ENCODE measurements around the gene ATF7IP2. TPM values are rescaled to one million over a fixed set of nuclear protein-coding genes. Genes with fewer than 3 reads are reported as not detected.
"Not testable (repeated sequence)": the region's sequence is repeated elsewhere in the genome, so short reads cannot be mapped to it uniquely, and the experiment has no call there.

Gene ATF7IP2
- total RNA-seq, 1 donor from 2014 or later, result 9.9 TPM

DNA sequence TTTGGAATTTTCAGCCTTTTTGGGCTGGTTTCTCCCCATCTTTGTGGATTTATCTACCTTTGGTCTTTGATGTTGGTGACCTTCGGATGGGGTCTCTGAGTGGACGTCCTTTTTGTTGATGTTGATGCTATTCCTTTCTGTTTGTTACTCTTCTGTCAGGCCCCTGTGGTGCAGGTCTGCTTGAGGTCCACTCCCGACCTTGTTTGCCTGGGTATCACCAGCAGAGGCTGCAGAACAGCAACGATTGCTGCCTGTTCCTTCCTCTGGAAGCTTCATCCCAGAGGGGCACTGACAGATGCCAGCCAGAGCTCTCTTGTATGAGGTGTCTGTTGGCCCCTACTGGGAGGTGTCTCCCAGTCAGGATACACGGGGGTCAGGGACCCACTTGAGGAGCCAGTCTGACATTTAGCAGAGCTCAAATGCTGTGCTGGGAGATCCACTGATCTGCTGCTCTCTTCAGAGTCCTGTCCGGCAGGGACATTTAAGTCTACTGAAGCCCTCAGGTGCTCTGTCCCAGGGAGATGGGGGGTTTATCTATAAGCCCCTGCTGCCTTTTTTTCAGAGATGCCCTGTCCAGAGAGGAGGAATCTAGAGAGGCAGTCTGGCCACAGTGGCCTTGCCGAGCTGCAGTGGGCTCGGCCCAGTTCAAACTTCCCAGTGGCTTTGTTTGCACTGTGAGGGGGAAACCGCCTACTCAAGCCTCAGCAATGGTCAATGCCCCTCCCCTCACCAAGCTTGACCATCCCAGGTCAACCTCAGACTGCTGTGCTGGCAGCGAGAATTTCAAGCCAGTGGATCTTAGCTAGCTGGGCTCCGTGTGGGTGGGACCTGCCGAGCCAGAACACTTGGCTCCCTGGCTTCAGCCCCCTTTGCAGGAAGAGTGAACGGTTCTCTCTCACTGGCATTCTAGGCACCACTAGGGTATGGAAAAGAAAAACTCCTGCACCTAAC is 66.6 kb downstream of the ATF7IP2 start:
- DNase-seq (ENCODE audit: low read depth), result not testable (repeated sequence)

DNA sequence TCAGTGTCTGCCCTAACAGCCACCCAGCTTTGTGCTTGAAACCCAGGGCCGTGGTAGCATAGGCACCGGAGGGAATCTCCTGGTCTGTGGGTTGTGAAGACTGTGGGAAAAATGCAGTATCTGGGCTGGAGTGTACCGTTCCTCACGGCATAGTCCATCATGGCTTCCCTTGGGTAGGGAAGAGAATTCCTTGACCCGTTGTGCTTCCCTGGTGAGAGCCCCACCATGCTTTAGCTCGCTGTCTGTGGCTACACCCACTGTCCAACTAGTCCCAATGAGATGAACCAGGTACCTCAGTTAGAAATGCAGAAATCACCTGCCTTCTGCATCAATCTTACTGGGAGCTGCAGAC is 67.3 kb downstream of the ATF7IP2 start:
- no peak for DNase-seq (ENCODE audit: low read depth)

DNA sequence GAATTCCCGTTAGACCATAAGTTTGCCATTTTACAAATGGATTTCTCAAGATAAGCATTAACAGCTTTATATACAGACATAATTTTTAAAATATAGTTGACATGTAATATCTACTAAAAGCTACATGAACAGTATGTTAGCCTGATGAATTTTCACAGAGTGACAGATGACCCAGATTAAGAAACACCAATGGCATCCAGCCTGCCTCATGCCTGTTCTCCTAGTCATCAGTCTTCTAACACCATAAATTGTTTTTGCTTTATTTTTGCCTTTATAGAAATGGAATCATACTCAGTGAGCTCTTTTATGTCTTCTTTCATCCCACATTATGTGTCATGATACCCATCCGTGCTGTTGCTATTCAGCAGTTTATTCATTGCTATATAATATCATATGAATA is 80.0 kb downstream of the ATF7IP2 start:
- no peak for DNase-seq (ENCODE audit: low read depth)

DNA sequence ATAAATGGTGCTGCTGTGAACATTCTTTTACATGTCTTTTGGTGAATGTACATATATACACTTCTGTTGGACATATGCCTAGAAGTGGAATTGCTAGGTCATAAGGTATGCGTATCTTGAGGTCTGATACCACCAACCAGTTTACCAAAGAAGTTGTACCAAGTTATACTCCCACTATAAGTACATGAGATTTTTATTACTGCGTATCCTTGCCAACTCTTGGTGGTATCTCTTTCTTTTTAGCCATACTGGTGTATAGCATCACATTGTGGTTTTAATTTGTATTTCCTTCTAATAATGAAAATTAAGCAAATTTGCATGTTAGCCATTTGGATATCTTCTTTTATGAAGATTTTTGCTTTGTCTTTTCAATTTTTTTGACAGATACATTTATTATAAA is 80.5 kb downstream of the ATF7IP2 start:
- DNase-seq (ENCODE audit: low read depth), result no peak

DNA sequence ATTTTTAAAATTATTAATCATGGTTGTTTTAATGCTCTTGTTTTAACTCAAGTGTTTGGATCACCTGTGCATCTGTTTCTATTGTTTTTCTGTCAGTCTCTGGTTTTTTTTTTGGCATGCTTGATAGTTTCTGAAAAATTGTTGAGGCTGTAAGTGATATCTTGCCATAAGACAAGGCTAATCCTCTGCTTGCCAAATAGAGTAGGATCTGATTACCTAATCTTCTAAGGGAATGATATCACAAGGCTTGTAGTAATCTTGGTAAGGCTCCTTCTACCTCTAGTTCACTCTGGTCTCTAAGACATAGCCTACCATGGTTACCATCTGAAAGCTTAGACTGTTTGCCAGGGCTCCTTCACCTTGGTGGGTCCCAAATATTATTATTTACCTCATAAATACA is 81.0 kb downstream of the ATF7IP2 start:
- DNase-seq (ENCODE audit: low read depth), result no peak

DNA sequence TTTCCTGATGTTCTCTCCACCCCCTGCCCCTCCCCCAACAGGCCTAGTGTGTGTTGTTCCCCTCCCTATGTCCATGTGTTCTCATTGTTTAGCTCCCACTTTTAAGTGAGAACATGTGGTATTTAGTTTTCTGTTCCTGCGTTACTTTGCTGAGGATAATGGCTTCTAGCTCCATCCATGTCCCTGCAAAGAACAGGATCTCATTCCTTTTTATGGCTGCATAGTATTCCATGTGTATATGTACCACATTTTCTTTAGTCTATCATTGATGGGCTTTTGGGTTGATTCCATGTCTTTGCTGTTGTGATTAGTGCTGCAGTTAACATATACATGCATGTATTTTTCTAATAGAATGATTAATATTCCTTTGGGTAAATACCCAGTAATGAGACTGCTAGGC is 90.8 kb downstream of the ATF7IP2 start:
- DNase-seq (ENCODE audit: low read depth), result not testable (repeated sequence)

DNA sequence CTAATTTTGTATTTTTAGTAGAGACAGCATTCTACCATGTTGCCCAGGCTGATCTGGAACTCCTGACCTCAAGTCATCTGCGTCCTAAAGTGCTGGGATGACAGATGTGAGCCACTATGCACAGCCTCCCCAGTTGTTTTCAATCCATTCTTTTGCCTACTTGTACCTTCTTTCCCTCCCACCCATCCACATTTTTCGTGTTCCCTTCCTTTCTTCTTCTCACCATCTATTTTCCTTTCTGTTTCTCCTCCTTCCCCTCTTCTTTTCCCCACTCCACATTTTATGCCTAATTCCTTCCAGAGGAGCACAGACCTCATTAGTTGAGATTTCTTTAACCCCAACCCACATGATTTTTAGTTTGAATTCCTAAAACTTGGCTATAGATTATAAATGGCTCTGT is 94.3 kb downstream of the ATF7IP2 start:
- DNase-seq (ENCODE audit: low read depth), result no peak

DNA sequence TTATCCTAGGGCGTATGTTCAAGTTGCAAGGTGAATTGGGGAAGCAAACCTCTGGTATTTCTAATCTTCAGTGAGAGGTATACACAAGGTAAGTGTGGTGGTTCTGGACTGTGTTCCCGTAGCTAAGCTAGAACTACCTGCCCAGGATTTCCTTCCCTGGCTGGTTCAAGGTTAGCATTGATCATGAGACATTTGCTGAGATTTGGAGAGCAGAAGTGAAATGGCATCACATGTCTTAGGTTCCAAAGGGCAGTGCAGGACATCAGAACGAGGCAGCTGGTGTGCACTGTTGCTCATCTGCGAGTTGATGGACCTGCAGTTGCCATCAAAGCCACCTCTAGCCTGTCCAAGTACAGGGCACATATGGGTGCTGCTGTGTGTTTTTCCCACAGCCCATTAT is 99.3 kb downstream of the ATF7IP2 start:
- no peak for DNase-seq (ENCODE audit: low read depth)

DNA sequence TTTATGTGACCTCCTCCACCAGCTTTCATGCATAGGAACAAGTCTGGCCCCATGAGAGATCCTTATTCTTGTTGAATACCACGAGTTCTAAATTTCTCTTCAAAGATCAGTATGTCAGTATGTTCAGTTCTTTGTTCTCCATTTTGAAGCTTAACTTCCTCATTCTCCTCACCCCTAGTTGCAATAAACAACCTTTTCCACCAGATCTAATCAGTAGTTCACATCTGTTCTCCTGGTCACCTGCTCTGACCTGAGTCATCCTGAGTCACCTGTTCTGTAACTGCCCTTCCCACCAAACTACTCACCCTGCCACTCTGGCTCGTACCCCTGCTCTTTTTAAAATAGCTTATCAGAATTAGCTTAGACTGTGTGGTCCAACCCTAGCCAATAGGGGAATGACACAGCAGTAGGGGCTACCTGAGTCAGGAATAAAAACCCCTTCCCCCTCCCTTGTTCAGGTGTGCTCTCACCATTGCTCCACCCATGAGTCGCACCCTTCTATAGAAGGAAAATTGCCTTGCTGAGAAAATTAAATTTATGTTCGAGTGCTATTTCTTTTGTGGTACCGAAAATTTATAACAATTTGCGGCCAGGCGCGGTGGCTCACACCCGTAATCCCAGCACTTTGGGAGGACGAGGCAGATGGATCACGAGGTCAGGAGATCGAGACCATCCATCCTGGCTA is 100.0 kb downstream of the ATF7IP2 start:
- peak; percentile 6 for DNase-seq (ENCODE audit: low read depth)

DNA sequence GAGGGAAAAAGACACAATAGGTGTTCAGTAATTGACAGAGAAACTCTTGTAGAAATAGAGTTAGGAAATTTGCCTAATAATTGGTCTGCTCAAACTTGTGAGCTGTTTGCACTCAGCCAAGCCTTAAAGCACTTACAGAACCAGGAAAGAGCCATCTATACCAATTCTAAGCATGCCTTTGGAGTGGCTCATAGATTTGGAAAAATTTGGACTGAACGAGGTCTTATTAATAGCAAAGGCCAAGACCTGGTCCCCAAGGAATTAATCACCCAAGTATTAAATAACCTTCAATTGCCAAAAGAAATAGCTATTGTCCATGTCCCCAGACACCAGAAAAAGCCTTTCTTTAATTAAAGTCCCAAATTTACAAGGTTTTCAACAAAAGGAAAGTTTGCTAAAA is 104.3 kb downstream of the ATF7IP2 start:
- no peak for DNase-seq (ENCODE audit: low read depth)

DNA sequence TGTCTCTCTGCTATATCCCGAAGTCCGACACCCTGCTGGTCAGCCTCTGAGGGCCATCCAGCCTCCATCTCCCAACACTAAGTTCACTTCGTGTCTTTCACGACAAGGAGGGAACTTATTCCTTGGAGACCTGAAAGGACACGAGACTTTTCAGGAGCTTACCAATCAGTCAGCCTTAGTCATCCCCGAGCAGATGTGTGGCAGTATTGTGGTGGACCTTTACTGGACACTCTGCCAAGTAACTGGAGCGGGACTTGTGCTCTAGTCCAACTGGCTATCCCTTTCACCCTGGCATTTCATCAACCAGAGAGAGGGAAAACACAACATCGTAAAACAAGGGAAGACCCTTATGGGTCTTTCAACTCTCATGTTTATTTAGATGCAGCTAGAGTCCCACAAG is 107.4 kb downstream of the ATF7IP2 start:
- DNase-seq (ENCODE audit: low read depth), result no peak

DNA sequence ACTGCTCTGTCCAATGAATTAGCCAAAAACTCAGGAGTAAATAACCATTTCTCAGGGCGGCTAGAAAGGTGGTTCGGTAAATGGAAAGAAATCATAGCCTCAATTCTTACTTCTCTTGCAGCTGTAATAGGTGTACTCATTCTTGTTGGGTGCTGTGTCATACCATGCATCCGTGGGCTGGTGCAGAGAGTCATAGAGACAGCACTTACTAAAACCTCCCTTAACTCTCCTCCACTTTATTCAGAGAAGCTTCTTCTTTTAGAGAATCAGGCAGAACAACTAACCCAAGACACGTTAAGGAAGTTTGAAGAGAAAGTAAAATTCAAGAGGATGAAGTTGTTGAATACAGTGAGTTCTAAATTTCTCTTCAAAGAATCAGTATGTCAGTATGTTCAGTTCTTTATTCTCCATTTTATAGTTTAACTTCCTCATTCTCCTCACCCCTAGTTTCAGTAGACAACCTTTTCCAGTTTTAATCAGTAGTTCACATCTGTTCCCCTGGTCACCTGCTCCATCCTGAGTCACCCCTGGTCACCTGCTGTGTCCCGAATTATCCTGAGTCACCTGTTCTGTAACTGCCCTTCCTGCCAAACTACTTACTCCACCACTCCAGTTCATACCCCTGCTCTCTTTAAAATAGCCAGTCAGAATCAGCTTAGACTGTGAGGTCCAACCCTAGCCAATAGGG is 108.6 kb downstream of the ATF7IP2 start:
- no peak for DNase-seq (ENCODE audit: low read depth)

DNA sequence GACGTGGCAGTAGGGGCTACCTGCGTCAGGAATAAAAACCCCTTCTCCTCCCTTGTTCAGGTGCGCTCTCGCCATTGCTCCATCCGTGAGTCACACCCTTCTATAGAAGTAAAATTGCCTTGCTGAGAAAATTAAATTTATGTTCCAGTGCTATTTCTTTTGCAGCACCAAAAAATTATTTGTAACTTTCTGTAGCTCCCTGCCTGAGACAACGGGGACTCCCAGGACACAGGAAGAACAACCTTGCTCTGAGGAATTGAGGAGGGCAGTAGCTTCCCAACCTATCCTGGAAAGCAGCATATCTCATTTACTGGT is 109.1 kb downstream of the ATF7IP2 start:
- no peak for DNase-seq (ENCODE audit: low read depth)

DNA sequence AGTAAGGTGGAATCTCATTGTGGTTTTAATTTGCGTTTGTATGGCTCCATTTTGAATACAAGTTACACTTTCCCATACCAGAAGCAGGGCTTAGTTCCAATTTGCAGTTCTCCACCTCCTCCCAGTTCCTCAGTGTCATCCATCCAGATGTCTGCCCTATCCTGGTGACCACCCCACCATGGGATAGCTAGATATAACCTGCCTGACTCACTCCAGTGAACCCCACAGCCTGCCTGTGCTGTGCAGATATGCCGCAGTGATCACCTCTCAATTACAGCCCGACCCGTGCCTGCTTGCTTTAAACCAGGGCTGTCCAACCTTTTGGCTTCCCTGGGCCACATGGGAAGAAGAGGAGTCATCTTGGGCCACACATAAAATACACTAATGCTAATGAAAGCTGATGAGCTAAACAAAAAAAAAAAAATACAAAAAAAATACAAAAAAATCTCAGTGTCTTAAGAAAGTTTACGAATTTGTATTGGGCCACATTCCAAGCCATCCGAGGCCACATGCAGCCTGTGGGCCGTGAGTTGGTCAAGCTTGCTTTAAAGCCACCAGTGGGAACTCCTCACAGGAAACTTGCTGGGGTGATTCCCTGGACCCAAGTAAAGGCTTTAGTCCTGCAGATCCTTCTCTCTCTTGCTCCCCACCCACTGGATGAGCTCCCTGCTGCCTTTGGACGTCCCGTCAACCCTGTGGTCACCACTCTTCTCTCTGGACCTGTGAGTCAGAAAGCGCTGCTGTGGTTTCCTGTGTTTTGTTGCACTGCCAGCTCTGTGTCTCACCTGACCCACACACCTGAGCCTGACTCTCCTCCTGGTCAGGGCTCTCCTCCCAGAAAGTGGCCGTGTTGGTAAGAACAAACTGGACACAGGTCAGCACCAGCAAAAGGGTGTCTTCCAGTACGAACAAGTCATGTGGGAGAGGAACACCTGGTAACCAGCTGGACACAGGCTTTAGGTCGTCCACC is 111.6 kb downstream of the ATF7IP2 start:
- DNase-seq (ENCODE audit: low read depth), result no peak

DNA sequence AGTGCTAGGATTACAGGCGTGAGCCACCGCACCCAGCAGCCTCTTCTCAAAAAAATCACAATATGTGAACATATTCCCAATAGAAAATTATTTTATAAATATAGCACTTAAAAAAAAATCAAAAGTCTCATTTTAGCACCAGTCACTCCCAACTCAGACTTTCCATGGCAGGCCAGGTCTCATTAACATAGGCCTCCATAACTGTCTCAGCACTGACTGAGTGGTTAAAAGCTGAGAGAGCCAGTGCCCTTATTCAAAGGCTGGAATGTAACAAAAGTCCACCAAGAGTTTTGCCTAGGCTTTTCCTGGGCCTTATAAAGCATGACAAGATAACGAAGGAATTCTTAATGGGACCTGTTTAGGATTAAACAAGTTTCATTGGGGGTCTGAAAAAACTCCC is 114.7 kb downstream of the ATF7IP2 start:
- no peak for DNase-seq (ENCODE audit: low read depth)

DNA sequence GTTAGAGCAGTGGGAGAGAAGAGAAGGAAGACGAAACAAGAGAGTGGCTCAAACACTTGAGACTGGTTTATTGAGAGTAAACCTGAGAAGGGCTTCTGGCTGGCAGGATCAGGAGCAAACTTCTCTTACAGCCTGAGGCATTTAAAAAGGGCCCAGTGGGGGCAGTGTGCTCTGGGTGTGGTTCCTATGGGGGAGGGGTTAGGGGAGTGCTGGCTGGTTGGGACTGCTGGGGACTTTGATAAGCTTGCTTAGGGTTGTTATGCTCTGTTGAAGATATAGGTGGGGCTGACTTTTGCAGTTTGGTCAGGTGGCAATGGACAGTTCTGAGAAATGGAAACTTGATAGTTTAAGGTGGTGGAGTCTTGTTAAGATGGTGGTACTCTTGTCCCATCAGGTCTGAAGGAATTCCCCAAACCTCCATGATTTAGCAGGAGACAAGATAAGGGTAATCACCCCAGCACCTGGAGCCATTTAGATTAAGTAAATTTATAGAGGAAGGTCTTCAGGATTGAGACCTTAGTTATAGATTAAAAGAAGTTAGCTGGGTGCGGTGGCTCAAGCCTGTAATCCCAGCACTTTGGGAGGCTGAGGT is 115.3 kb downstream of the ATF7IP2 start:
- no peak for DNase-seq (ENCODE audit: low read depth)

DNA sequence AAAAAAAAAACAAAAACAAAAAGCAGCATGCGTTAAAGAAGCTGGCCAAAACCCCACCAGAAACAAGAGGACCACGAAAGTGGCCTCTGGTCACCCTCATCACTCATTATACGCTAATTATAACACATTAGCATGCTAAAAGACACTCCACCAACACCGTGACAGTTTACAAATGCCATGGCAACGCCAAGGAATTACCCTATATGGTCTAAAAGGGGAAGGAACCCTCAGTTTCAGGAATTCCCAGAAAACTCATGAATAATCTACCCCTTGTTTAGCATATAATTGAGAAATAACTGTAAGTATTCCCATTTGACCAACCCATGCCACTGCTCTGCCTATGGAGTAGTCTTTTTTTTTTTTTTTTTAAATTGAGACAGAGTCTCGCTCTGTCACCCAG is 116.9 kb downstream of the ATF7IP2 start:
- no peak for DNase-seq (ENCODE audit: low read depth)

DNA sequence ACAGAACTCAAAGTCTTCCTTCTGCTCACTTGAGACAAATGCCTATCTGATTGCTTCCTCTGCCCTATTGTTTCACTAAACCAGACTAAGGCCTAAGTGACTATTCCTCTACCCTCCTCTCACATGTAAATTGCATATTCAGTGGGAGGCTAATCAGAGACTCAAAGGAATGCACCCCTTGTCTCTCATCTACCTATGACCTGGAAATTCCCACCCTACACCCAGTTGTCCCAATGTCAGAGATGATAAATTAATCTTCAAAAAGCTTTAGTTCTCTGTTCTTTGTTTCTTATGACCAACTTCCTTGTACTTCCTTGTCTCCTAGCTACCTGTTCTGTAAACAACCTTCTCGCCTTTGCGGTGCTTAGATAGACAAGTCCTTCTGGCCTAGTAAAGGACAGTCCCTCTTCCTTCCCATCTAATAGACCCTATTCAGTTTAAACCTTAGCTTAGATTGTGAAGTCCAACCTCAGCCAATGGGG is 118.6 kb downstream of the ATF7IP2 start:
- peak; percentile 4 for DNase-seq (ENCODE audit: low read depth)

DNA sequence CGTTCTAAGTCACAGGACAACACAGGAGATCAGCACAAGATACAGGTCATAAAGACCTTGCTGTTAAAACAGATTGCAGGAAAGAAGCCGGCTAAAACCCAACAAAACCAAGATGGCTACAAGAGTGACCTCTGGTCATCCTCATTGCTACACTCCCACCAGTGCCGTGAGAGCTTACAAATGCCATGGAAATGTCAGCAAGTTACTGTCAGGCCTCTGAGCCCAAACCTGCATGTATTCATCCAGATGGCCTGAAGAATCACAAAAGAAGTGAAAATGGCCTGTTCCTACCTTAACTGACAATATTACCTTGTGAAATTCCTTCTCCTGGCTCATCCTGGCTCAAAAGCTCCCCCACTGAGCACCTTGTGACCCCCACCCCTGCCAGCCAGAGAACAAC is 119.4 kb downstream of the ATF7IP2 start:
- not testable (repeated sequence) for DNase-seq (ENCODE audit: low read depth)

DNA sequence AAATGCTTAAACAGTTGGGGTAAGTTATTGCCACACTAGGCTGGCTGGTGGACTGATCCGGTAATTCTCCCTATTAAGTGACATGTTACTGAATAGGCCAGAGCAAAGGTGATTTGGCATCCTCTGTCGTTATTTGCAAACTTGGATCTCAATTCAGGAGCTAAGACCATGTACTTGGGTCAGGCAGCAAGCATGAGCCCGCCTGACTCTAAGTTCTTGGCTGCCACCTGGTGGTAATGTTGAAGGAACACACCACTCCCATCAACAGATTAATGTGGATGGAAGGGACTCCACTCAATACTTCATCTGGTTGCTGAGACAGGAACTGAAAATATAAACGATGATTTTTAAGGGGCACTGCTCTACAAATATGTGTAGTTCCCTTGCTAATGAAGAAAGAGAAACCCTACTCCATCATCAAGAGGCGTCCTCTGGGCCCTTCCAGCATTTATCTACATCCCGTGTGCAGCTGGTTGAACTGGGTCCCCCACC is 123.7 kb downstream of the ATF7IP2 start:
- DNase-seq (ENCODE audit: low read depth), result peak; percentile 75

DNA sequence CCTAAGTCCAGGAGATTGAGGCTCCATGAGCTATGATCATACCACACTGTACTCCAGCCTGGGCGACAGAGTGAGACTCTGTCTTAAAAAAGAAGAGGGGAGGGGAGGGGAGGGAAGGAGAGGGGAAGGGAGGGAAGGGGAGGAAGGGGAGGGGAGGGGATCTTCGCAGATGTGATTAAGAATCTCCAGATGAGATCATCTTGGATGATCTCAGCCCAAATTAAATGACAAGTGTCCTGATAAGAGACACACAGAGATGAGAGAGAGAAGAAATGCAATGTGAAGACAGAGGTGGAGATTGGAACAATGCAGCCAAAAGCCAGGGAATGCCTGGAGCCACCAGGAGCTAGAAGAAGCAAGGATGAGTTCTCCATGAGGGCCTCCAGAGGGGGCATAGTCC is 124.4 kb downstream of the ATF7IP2 start:
- no peak for DNase-seq (ENCODE audit: low read depth)
